Smooth muscle cell (in vitro differentiated cells): ENCODE data around the gene VPS36. TPM values are rescaled to one million over a fixed set of nuclear protein-coding genes. Genes with fewer than 3 reads are reported as not detected.
"Not testable (repeated sequence)": the region's sequence is repeated elsewhere in the genome, so short reads cannot be mapped to it uniquely, and the experiment has no call there.

Experiments
- DNase-seq: peaks from one replicate; lab custom pipeline; 2025; ENCODE audit not compliant: unreplicated experiment; lab: John Stamatoyannopoulos, UW
- H2AFZ ChIP-seq: fragments of 200-600 bp; sonication (generic); 2 replicates; pipeline ENCODE4 v1.6.0; 2016; ENCODE audit warnings: antibody characterized with exemption, low read depth, mild to moderate bottlenecking
- H3F3A ChIP-seq: fragments of 200-600 bp; sonication (generic); 2 replicates; pipeline ENCODE4 v1.6.0; 2017; ENCODE audit warnings: antibody characterized with exemption, low read depth
- H3K27ac ChIP-seq: fragments of 200-600 bp; sonication (generic); 2 replicates; pipeline ENCODE4 v1.5.1; 2016; ENCODE audit warnings: low read depth, mild to moderate bottlenecking
- H3K27me3 ChIP-seq: fragments of 200-600 bp; sonication (generic); 2 replicates; pipeline ENCODE4 v1.6.1; 2016; ENCODE audit warnings: low read depth, mild to moderate bottlenecking
- H3K36me3 ChIP-seq: fragments of 200-600 bp; sonication (generic); 2 replicates; pipeline ENCODE4 v1.5.1; 2016; ENCODE audit warnings: low read depth
- H3K4me1 ChIP-seq: fragments of 200-600 bp; sonication (generic); 2 replicates; pipeline ENCODE4 v1.5.1; 2016; ENCODE audit warnings: low read depth
- H3K4me2 ChIP-seq: fragments of 200-600 bp; sonication (generic); 2 replicates; pipeline ENCODE4 v1.6.0; 2016; ENCODE audit warnings: mild to moderate bottlenecking
- H3K4me3 ChIP-seq: fragments of 200-600 bp; sonication (generic); 2 replicates; pipeline ENCODE4 v1.5.1; 2016; ENCODE audit warnings: mild to moderate bottlenecking
- H3K79me2 ChIP-seq: fragments of 200-600 bp; sonication (generic); 2 replicates; pipeline ENCODE4 v1.6.0; 2016; ENCODE audit warnings: low read depth, mild to moderate bottlenecking
- H3K9ac ChIP-seq: fragments of 200-600 bp; sonication (generic); 2 replicates; pipeline ENCODE4 v1.6.0; 2016; ENCODE audit warnings: low read depth
- H3K9me3 ChIP-seq: fragments of 200-600 bp; sonication (generic); replicated peaks from 2 replicates; pipeline ENCODE4 v1.5.1; 2016; ENCODE audit warnings: low read depth
- H4K20me1 ChIP-seq: fragments of 200-600 bp; sonication (generic); 2 replicates; pipeline ENCODE4 v1.6.0; 2016; ENCODE audit warnings: low read depth
- WGBS: methylation state at CpG from one replicate; pipeline ENCODE4 v1.1.7; 2016; ENCODE audit warnings: low lambda C conversion rate; 5-methylcytosine and 5-hydroxymethylcytosine counted together
- polyA plus RNA-seq: library from polyadenylated mRNA; unstranded; fragments of >200 nt; fragmentation: Nextera tagmentation; extraction: Ambion mirVana; gene quantifications from 2 replicates; pipeline ENCODE4 v1.2.1, GENCODE V29; 2016
- total RNA-seq: library from RNA; depleted of rRNA; stranded (reverse); fragments of >200 nt; gene quantifications from 2 replicates; pipeline ENCODE4 v1.2.3, GENCODE V29; 2014
- TF ChIP-seq, protein P1 (sequence below): fragments of 200-600 bp; sonication (generic); IDR thresholded peaks from 2 replicates; pipeline ENCODE4 v1.5.1; 2017; ENCODE audit warnings: borderline replicate concordance, mild to moderate bottlenecking, antibody characterized with exemption; ENCODE audit not compliant: insufficient read depth, poor library complexity, severe bottlenecking

The VPS36 gene
- total and polyA plus RNA-seq, 2 experiments from 2014 or later, result 18.2 to 31.7 TPM

- no peak overlapping the region for H3K4me2 ChIP-seq
- no peaks in the 10 kb centered on the region for H3K9me3 ChIP-seq
- TF ChIP-seq, protein P1, sequence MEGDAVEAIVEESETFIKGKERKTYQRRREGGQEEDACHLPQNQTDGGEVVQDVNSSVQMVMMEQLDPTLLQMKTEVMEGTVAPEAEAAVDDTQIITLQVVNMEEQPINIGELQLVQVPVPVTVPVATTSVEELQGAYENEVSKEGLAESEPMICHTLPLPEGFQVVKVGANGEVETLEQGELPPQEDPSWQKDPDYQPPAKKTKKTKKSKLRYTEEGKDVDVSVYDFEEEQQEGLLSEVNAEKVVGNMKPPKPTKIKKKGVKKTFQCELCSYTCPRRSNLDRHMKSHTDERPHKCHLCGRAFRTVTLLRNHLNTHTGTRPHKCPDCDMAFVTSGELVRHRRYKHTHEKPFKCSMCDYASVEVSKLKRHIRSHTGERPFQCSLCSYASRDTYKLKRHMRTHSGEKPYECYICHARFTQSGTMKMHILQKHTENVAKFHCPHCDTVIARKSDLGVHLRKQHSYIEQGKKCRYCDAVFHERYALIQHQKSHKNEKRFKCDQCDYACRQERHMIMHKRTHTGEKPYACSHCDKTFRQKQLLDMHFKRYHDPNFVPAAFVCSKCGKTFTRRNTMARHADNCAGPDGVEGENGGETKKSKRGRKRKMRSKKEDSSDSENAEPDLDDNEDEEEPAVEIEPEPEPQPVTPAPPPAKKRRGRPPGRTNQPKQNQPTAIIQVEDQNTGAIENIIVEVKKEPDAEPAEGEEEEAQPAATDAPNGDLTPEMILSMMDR, result no peak
- 72% methylated on average over 4 of the region's 4 CpGs for whole genome bisulfite sequencing
- no peaks in the 10 kb centered on the region for H3K4me1 ChIP-seq
- no peaks in the 10 kb centered on the region for H3K79me2 ChIP-seq
- H3F3A ChIP-seq, result no peaks in the 10 kb centered on the region
- DNase-seq, result no peak
- H3K36me3 ChIP-seq, result peaks cover 4% of the 10 kb centered on the region
- H2AFZ ChIP-seq, result no peak overlapping the region
- no peaks in the 10 kb centered on the region for H4K20me1 ChIP-seq
- no peak overlapping the region for H3K9ac ChIP-seq
- H3K27me3 ChIP-seq, result peaks cover 6% of the 10 kb centered on the region
- peak overlapping the region; percentile 52 for H3K27ac ChIP-seq
- H3K4me3 ChIP-seq, result no peak overlapping the region
Measured at GRCh38 chr13:52411629-52412028, 38.8 kb downstream of the VPS36 start.

DNA sequence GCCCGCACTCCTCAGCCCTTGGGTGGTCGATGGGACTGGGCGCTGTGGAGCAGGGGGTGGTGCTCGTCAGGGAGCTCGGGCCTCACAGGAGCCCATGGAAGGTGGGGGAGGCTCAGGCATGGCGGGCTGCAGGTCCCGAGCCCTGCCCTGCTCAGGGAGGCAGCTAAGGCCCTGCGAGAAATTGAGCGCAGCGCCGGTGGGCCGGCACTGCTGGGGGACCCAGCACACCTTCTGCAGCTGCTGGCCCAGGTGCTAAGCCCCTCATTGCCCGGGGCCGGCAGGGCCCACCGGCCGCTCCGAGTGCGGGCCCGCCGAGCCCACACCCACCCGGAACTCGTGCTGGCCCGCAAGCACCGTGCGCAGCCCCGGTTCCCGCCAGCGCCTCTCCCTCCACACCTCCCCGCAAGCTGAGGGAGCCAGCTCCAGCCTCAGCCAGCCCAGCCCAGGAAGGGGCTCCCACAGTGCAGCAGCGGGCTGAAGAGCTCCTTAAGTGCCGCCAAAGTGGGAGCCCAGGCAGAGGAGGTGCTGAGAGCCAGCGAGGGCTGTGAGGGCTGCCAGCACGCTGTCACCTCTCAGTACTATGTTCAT is 42.3 kb downstream of the VPS36 start:
- H3K9me3 ChIP-seq, H3K36me3 ChIP-seq, H3K4me3 ChIP-seq, H3F3A ChIP-seq, H3K9ac ChIP-seq, H2AFZ ChIP-seq, H4K20me1 ChIP-seq, DNase-seq, H3K27ac ChIP-seq, H3K79me2 ChIP-seq, H3K4me2 ChIP-seq: not testable (repeated sequence)
- Histone ChIP-seq H3K27me3 (peaks cover 39% of the 10 kb centered on the region), H3K4me1 (peaks cover 12% of the 10 kb centered on the region)
- 95% methylated on average over 30 of the region's 33 CpGs for WGBS

- H4K20me1 ChIP-seq, H3K4me2 ChIP-seq, H2AFZ ChIP-seq, H3K79me2 ChIP-seq, H3K27ac ChIP-seq, H3K9ac ChIP-seq, DNase-seq, H3K9me3 ChIP-seq, H3F3A ChIP-seq, H3K4me3 ChIP-seq, H3K36me3 ChIP-seq: not testable (repeated sequence)
- H3K27me3 ChIP-seq, result peaks cover 39% of the 10 kb centered on the region
- 94% methylated on average over 12 of the region's 12 CpGs for WGBS
- peaks cover 12% of the 10 kb centered on the region for H3K4me1 ChIP-seq
Measured at GRCh38 chr13:52407436-52407835, 43.0 kb downstream of the VPS36 start.

DNA sequence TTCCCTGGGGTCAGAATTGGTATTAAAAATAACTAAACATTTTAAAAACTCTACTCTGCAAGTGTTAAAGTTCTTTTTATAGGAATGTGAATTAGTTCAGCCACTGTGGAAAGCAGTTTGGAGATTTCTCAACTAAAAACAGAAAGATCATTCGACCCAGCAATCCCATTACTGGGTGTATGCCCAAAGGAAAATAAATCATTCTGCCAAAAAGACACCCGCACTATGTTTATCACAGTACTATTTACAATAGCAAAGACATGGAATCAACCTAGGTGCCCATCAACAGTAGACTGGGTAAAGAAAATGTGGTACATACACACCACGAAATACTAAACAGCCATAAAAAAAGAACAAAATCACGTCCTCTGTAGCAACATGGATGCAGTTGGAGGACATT is 43.8 kb downstream of the VPS36 start:
- Histone ChIP-seq H3K79me2 (no peaks in the 10 kb centered on the region), H3K27me3 (peaks cover 39% of the 10 kb centered on the region), H3K4me2 (peak overlapping the region; percentile 91), H4K20me1 (no peaks in the 10 kb centered on the region), H3K4me3 (peak overlapping the region; percentile 49), H3K9ac (no peak overlapping the region), H3K9me3 (no peaks in the 10 kb centered on the region), H3K4me1 (peaks cover 12% of the 10 kb centered on the region), H3K27ac (no peak overlapping the region), H2AFZ (no peak overlapping the region), H3F3A (no peaks in the 10 kb centered on the region), H3K36me3 (peaks cover 4% of the 10 kb centered on the region)
- TF ChIP-seq, protein P1, result no peak
- WGBS, result 89% methylated on average over 4 of the region's 4 CpGs
- DNase-seq, result no peak
